ENCODE measurements around the gene PFKL.
"Not testable (repeated sequence)": the region's sequence is repeated elsewhere in the genome, so short reads cannot be mapped to it uniquely, and the experiment has no call there.

The PFKL gene

GRCh38 chr21:44279354-44280260 lies 20.2 kb upstream of the PFKL start:
- no peak for DNase-seq (ENCODE audit: low read depth)

- DNase-seq (ENCODE audit: low read depth), result no peak
Observed at GRCh38 chr21:44281801-44282200, 18.1 kb upstream of the PFKL start.

DNA sequence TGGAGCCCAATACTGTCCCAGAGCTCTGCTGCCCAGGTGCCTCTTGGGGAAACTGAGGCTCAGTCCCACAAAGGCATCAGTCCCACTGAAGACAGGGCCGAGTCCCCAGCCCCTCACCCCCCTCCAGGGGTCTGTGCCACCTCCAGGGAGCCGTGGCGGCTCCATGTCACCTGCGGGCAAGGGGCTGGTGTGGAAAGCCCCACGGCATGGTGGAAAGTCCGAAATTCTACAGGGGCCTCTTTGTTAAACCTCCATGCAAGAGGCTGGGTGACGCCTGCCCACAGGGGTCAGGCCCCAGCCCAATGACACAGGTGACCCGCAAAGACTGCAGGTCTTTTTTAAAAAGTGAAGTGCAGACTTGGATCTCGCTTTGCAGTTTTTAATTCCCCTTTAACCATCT lies 17.5 kb upstream of the PFKL start:
- DNase-seq (ENCODE audit: low read depth), result no peak

DNA sequence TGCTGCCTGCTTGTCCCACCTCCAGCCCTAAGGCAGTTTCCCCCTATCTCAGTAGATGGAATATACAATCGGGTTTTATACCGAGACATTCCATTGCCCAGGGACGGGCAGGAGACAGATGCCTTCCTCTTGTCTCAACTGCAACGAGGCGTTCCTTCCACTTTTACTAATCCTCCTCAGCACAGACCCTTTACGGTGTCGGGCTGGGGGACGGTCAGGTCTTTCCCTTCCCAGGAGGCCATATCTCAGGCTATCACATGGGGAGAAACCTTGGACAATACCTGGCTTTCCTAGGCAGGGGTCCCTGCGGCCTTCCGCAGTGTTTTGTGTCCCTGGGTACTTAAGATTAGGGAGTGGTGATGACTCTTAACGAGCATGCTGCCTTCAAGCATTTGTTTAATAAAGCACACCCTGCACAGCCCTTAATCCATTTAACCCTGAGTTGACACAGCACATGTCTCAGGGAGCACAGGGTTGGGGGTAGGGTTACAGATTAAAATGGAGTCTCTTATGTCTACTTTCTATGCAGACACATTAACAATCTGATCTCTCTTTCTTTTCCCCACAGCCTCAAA lies 16.6 kb upstream of the PFKL start:
- DNase-seq (ENCODE audit: low read depth), result not testable (repeated sequence)

DNA sequence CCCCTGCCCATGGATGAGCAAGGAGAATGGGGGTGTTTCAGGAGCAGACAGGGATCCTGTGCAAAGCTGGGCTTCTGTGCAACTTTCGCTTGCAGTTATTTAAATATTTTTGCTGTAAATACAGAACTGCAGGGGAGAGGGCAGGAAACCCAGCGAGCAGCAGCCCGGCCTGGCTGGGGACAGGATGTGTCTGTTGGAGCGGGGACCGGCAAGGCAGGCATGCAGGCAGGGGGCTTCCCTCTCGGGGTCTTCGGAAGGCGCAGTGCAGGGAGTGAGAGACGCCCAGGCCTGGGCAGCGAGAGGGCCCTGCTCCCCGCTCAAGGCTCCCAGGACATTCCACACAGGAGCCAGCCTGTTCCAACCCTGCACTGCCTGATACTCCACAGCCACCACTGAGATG lies 15.9 kb upstream of the PFKL start:
- no peak for DNase-seq (ENCODE audit: low read depth)

DNA sequence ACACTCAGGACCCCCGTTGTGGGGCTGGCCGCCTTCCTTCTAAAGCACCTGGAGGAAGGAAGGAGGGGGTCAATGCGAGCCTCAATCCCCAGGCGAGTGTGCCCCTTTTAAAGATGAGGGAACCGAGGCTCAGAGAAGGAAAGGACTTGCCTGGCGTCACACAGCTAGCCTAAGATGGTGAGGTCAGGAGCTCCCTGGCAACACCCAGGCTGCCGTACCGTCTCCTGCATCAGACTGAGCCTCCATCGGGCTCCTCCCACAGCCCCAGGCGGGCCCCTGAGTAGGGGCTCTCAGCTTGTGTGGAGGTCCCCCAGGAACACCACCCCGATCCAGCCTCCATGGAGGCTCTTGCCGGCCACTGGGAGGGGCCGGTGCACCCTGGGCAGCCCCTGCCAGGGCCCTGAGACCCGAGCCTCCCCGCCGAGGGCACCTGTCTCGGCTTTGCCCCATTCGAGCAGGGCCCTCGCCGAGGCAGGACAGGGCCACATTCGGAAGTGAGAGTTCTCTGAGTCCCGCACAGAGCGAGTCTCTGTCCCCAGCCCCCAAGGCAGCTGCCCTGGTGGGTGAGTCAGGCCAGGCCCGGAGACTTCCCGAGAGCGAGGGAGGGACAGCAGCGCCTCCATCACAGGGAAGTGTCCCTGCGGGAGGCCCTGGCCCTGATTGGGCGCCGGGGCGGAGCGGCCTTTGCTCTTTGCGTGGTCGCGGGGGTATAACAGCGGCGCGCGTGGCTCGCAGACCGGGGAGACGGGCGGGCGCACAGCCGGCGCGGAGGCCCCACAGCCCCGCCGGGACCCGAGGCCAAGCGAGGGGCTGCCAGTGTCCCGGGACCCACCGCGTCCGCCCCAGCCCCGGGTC lies 14.5 kb upstream of the PFKL start, which contains the start of gene AIRE:
Gene AIRE (plus strand): TSS at position 739 of the 855 bp plus-strand sequence. CDS start 131 bp downstream, outside the sequence.
- no peak for DNase-seq (ENCODE audit: low read depth)

- no peak for DNase-seq (ENCODE audit: low read depth)
Observed at GRCh38 chr21:44286086-44286715, 13.7 kb upstream of the PFKL start.

GRCh38 chr21:44286716-44287632 lies 12.9 kb upstream of the PFKL start:
- no peak for DNase-seq (ENCODE audit: low read depth)

DNA sequence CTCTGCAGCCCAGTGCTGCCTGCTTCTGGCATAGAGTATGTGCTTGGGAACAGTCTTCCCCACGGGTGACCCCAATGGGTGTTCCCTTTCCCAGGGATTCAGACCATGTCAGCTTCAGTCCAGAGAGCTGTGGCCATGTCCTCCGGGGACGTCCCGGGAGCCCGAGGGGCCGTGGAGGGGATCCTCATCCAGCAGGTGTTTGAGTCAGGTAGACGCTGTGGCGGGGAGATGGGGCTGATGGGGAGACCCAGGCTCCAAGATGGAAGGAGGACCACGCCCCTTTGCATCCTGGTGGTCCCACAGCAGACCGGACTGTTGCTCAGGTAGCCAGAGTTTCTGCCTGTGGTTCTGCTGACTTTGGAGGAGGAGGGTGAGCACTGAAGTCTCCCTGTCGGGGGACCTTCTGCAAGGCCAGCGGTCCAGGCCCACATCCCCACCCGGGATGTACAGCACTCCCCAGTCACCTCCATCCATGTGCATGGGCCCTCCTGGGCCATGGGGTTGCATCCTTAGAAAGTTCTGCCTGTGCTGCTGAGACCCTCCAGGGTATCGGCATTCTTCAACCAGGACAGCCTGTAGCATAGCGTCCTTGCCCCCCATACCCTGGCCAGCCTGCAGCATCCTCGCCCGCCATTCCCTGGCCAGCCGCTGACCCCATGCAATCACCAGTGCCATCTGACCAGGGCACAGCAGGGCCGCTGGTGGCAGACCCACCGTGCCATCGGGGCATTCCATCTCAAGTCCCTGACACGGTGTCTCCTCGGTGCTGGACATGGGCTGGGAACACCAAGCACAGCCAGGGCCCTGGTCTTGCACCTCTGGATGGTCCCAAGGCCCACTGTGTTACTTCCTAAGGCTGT lies 11.4 kb upstream of the PFKL start:
- no peak for DNase-seq (ENCODE audit: low read depth)

DNA sequence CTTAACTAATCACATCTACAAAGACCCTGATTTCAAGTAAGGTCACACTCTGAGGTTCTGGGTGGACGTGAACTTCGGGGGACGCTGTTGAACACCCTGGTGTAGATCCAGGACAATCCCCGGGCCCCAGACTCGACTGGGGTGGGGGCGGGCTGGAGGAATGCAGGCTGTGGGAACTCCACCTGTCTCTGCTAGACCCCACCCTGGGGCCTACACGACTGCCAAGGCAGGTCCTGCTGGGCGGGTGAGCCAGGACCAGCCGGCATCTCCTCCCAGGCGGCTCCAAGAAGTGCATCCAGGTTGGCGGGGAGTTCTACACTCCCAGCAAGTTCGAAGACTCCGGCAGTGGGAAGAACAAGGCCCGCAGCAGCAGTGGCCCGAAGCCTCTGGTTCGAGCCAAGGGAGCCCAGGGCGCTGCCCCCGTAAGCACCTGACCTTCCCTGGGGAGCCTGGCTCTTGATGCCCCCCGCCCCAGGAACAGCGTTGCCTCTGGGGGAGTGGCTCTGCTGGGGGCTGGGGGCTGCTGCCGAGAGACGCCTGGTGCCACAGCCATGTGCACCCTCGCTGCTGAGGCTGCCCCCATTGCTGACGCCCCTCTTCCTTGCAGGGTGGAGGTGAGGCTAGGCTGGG lies 10.4 kb upstream of the PFKL start:
- DNase-seq (ENCODE audit: low read depth), result no peak

GRCh38 chr21:44290327-44291077 lies 9.4 kb upstream of the PFKL start:
- DNase-seq (ENCODE audit: low read depth), result no peak

DNA sequence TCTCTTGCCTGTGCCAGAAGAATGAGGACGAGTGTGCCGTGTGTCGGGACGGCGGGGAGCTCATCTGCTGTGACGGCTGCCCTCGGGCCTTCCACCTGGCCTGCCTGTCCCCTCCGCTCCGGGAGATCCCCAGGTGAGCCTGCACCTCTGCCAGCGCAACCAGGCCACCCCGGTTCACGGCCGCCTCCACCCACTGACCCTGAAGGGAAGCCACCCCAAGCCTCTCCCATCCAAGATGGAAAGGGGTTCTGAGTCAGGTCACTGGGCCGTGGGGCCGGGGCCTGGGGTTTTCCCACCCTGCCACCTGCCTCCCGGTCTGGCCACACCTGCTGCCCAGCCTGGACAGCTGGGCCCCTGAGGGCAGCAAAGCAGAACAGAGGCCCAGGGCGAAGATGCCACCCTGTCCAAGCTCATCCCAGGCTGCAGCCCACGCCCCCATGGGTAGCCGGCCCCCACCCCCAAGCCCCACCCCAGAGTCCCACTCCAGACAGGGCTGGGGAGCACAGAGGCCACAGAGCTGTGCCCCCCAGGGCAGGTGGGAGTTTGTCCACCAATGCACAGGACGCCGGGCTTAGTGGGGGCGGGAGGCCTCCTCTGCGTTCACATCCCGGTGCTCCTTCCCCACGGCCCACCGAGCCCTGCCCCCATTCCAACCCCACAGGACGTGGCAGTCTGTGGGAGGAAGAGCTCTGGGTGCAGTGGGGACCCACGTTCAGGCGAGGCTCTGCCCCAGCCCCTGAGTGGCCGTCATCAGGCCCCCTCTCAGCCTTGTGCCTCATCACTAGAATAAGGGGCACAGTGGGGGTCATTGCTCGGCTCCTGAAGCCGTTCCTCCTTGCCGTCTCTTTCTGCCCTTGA lies 8.5 kb upstream of the PFKL start:
- no peak for DNase-seq (ENCODE audit: low read depth)

DNA sequence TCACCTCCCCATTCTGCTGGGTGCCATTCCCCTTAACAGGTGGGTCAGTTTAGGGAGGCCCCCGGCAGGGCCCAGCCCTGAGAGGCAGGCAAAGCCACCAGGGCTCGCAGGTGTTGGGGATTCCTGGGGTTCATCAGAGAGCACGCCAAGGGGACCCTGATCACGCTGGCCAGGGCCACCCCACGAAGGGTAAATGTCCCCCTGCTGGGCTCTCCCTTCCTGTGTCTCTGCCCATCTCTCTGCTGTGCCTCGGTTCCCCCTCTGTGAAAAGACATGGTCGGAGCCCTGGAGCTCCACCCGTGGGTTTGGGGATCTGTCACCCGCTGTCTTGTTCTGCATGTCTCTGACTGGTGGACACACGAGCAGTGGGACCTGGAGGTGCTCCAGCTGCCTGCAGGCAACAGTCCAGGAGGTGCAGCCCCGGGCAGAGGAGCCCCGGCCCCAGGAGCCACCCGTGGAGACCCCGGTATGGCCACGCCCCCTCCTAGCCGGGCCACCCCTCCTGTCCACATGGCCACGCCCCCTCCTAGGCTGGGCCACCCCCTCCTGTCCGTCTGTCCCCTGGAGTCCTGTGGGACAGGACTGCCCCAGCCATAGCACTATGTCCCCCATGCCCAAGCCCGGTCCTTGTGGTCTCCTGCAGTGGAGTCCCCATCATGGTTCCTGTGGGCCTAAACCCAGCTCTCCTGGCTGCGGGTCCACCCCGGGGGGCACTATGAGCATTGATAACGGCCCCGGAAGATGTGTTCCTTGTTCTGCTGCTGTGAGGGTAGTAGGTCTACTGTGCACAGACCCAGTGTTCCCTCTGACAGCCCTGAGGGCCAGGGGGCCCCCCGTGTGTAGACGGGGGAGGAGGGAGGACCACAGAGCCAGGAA lies 7.7 kb upstream of the PFKL start:
- no peak for DNase-seq (ENCODE audit: low read depth)

DNA sequence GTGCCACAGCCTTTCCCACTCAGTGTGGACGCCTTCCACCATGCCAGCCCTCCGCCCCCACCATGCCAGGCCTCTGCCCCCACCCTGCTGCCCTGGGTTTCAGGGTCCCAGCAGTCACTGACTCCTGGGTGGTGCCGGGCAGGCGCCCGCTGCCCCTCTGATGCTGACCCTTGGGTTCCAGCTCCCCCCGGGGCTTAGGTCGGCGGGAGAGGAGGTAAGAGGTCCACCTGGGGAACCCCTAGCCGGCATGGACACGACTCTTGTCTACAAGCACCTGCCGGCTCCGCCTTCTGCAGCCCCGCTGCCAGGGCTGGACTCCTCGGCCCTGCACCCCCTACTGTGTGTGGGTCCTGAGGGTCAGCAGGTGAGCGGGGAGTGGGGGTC lies 7.0 kb upstream of the PFKL start:
- no peak for DNase-seq (ENCODE audit: low read depth)

- no peak for DNase-seq (ENCODE audit: low read depth)
Observed at GRCh38 chr21:44293551-44294231, 6.2 kb upstream of the PFKL start.
